ENCODE results near the gene MAGI2.
A peak's percentile ranks its signal among the peaks of the same experiment; 100 is the strongest.
"Not testable (repeated sequence)": the region's sequence is repeated elsewhere in the genome, so short reads cannot be mapped to it uniquely, and the experiment has no call there.

MAGI2 gene

DNA sequence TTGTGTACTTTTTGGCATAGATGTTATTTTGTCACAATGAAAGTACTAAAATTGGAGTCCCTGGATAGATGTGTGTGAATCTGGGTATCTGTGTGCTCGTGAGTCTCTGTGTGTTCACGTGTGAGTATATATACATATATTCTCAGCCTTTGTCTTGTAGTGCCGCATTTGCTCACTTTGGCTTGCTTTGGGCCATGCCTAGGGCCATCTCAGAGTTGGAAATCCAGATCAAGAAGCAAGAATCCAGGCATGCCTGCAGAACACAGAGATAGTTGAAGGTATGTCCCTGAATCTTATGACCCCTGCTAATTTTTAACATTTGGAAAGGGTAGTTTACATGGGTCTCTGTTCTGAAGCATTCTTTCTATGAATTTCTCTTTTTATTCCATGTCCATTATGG is 1446.2 kb downstream of the MAGI2 start:
- DNase-seq, result no peak

DNA sequence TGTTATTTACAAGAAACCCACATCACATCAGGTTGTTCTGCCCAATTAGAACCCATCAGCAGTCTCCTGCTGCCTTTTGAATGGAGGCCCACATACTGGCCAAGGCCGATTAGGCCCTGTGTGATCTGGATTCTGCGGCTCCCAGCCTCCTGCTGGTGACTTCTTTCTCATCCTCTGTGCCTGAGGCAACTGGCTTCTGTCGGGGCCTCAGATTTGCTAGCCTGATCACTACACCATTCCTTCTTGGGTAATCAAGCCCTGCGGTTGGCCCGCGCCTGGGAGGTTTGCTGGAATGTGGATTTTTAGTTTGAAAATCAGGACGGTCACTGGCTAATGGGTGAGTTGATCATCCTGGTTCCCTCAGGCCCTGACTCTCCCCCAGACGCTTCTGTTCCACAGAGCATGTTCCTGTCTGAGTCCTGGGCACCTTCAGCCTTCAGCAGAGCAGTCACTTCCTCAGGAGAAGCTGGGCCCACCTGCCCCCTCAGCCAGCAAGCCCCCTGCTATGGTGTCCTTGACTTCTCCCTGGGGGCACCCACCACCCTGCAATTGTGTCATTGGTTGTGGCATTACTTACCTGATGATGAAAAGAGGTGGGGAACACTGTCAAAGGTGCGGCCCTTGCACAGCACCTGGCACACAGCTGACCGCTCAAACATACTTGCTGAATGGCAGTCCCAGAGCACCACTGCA is 1447.3 kb downstream of the MAGI2 start:
- DNase-seq, result no peak

DNA sequence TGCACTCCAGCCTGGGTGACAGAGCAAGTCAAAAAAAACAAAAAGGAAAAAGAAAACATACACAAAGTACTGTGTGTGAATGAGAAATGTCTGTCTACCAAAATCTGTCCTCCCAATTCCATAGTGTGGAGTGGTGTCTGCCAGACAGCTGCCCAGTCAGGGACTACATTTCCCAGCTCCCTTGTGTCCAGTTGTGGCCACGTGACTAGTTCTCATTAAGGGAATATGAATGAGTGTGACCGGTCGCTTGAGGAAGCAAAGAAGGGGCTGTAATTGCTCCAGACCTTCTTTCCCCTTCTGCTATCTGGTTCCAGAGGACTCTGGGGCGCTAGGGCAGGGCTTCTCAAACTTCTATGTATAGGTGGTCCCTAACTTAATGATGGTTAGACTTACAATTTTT is 1450.8 kb downstream of the MAGI2 start:
- no peak for DNase-seq

DNA sequence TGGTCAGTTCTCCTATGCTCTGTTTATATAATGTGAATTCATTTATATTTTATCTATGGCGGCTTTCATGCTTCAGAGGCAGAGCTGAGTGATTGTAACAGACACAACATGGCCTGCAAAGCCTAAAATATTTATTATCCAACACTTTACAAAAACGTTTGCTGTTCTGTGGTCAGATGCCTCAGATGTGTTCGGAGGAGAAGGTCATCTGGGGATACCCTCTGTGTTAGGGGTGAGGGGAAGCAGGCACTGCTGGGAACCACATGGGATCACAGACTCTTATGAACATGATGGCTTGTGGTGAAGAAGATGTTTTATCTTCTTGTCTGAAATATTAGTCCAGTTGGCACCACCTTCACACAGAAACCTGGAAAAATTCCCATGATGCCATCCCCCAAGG is 1451.4 kb downstream of the MAGI2 start:
- DNase-seq, result no peak

- not testable (repeated sequence) for DNase-seq
Measured at GRCh38 chr7:77999168-77999567, 1454.3 kb downstream of the MAGI2 start.

DNA sequence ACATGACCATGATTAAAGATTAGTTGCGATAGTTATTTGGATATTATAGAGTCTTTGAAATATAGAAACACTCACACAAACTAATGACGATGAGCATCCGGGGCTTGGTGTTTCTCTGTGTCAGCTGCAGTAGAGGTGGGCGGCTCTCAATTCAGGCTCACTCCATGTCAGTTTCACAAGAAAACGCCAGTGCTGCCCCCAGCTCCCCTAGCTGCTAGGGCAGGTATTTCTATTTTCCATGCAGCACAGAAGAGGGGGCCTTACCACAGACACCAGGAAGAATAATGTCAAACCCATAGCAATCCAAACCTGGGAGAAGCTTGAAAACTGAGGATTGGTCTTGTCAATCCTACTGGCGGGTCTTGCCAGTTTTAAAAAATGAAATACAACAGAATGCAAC is 1457.8 kb downstream of the MAGI2 start:
- peak in 1 of 2 experiments; percentile 13 for DNase-seq

DNA sequence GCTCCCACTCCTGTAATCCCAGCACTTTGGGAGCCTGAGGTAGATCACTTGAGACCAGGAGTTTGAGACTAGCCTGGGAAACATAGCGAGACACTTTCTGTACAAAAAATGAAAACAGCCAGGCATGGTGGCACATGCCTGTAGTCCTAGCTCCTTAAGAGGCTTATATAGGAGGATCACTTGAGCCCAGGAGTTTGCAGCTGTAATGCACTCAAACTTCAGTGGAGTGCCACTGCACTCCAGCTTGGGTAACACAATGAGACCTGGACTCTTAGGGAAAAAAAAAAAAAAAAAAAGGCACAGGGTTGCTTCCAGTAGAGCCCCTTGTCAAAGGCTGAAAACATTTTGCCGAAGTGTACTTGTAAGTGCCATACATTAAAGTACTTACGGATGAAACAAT is 1459.6 kb downstream of the MAGI2 start:
- DNase-seq, result peak in 1 of 2 experiments; percentile 74

- DNase-seq, result no peak
Measured at GRCh38 chr7:77991656-77992055, 1461.8 kb downstream of the MAGI2 start.

GRCh38 chr7:77989981-77990566 is 1463.4 kb downstream of the MAGI2 start:
- no peak for DNase-seq

GRCh38 chr7:77985974-77986339 is 1467.5 kb downstream of the MAGI2 start:
- DNase-seq, result no peak

DNA sequence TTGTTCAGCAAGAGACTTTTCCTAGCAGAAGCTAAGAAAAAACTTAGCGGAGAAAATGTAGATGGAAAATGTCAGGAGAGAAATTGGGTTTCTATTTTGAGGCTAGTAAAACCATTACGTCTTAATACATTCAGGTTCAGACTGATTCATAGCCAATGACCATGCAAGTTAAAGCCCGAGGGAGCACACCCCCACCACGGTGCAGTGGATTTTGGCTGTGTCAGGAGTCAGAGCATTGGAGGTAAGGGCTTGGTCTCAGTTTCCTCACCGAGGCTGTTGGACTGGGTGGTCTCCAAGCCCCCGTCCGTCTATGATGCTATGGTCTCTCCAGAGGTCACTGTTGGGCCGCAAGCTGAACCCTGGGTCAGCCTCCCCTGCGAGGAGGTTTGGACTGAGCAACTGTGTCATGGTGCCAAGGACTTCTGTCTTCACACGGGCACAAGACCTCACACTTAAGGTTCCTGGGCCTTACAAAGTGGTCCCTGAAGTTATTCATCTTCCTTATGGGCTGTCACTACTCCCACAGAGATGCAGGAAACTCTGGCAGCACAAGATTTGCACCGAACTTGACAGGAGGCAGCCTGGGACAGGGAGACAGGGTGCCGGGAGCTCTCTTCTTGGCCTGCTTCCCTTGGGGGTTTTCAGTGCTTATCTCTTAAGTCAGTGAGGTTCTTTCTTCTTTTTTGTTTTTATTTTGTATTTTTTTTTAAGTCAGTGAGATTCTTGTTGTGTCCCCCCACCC is 1468.1 kb downstream of the MAGI2 start:
- no peak for DNase-seq

DNA sequence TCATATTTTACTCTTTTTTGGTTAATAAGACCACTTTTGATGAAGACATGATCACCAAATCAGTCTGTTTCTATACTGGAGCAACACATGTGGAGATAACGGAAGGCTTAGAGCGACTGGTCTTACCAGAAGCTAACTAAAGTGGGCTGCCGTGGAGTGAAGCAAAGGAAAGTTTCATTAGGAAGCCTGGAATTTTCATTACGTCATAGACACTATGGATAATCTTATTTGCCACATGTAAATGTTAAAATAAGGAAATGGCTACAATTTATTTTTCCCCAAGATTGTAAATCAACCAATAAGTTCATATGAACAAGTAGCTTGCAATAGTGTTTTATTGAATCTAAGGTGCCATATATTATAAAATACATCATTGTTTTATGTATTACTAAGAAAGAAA is 1469.5 kb downstream of the MAGI2 start:
- DNase-seq, result no peak

DNA sequence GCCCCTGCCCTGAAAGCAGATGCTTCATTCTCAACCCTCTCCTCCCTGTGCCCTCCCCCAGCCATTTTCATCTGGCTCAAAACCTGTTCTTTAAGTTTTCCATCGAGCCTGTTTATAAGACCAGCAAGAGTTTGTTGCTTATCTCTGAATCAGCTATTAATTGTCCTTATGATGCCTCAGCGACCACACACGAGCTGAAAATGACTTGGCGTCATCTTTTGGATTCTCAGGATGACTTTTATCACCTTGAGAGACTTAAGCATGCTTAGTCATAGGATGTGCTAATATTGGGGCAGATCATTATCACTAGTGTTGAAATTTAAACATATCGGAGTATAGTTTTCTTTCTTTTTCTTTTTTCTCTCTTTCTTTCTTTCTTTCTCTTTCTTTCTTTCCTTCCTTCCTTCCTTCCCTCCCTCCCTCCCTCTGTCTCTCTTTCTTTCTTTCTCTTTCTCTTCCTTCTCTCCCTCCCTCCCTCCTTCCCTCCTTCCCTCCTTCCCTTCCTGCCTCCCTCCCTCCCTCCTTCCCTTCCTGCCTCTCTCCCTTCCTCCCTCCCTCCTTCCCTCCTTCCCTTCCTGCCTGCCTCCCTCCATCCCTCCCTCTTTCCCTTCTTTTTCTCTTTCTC is 1470.4 kb downstream of the MAGI2 start:
- no peak for DNase-seq

- no peak for DNase-seq
Measured at GRCh38 chr7:77980087-77980713, 1473.3 kb downstream of the MAGI2 start.

DNA sequence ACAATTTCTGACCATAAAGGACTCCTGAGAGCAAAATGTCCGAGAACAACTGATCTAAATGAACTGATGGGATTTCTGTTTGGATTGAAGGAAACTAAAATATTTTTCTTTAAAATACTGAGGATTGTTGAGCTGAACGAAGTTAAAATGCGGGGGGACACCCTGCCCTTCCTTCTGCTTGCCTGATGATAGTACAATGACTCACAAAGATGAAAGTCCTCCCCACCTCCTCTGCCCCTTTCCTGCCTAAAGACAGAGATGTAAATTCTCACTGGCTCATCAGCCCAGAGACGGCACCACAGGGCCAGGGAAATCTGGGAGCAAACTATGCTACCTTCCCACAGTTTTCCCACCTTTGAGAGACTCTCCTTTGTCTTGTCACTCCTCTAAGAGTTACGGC is 1474.2 kb downstream of the MAGI2 start:
- no peak for DNase-seq

- DNase-seq, result no peak
Measured at GRCh38 chr7:77975672-77976480, 1477.6 kb downstream of the MAGI2 start.

- no peak for DNase-seq
Measured at GRCh38 chr7:77971726-77972125, 1481.7 kb downstream of the MAGI2 start.

DNA sequence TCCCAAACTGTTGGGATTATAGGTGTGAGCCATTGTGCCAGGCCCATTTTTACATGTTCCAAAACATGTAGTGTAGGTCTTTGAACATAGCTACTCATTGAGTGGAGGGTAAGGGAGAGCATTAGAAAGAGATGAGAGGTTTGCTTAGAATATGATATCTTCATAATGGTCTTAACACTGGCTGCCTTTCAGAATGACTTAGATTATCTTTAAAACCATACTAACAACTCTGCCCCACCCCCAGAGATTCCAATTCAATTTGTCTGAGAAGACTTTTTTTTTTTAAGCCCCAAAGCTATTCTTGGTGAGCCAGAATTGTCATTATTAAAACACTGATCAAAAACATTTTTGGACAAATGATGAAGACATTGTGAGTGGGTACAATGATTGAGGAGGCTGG is 1486.0 kb downstream of the MAGI2 start:
- DNase-seq, result no peak

Data from NCI-H524 (cell line).